Mesenchymal stem cell (in vitro differentiated cells and primary cell): ENCODE results near the gene ADGRG7.
A peak's percentile ranks its signal among the peaks of the same experiment; 100 is the strongest.

Source experiments
- DNase-seq: peaks from one replicate; pipeline ENCODE4 v3.0.0-alpha.2; 2013
- H2AFZ ChIP-seq: one replicate; pipeline ENCODE4 v1.6.1; 2013; ENCODE audit warnings: low read depth, mild to moderate bottlenecking, control low read depth, inconsistent platforms, low read length, moderate library complexity
- H2AK5ac ChIP-seq: 2 replicates; pipeline ENCODE4 v1.6.1; 2013; ENCODE audit warnings: low read length, moderate library complexity, mild to moderate bottlenecking, inconsistent platforms; ENCODE audit not compliant: severe bottlenecking
- H2BK120ac ChIP-seq: one replicate; pipeline ENCODE4 v1.6.1; 2013; ENCODE audit warnings: low read depth, mild to moderate bottlenecking, inconsistent platforms, low read length, moderate library complexity
- H2BK12ac ChIP-seq, 2 experiments: one replicate each; pipeline ENCODE4 v1.6.1; 2013; ENCODE audit warnings: inconsistent platforms in 2 of 2, low read length in 2 of 2, mild to moderate bottlenecking in 2 of 2, moderate library complexity in 2 of 2, control low read depth in 1 of 2
- H2BK15ac ChIP-seq: one replicate; pipeline ENCODE4 v1.6.1; 2013; ENCODE audit warnings: mild to moderate bottlenecking, low read depth, inconsistent platforms; ENCODE audit not compliant: poor library complexity, severe bottlenecking
- H2BK5ac ChIP-seq: 2 replicates; pipeline ENCODE4 v1.6.1; 2013; ENCODE audit warnings: low read depth, mild to moderate bottlenecking, low read length, control low read depth, inconsistent platforms; ENCODE audit not compliant: poor library complexity, severe bottlenecking
- H3K14ac ChIP-seq, 2 experiments: one replicate each; pipeline ENCODE4 v1.6.1; 2013; ENCODE audit warnings: inconsistent platforms in 2 of 2, low read length in 2 of 2, control low read depth in 1 of 2, mild to moderate bottlenecking in 1 of 2, moderate library complexity in 1 of 2
- H3K18ac ChIP-seq, 2 experiments: one replicate each; pipeline ENCODE4 v1.6.1; 2013; ENCODE audit warnings: inconsistent platforms in 2 of 2, low read length in 2 of 2, control low read depth in 1 of 2, low read depth in 1 of 2, mild to moderate bottlenecking in 1 of 2
- H3K23ac ChIP-seq, 2 experiments: one replicate each; pipeline ENCODE4 v1.6.1; 2013; ENCODE audit warnings: inconsistent platforms in 2 of 2, low read length in 2 of 2, mild to moderate bottlenecking in 2 of 2, moderate library complexity in 2 of 2, control low read depth in 1 of 2
- H3K27ac ChIP-seq: 2 replicates; pipeline ENCODE4 v1.5.1; 2013; ENCODE audit warnings: mild to moderate bottlenecking, moderate library complexity, low read length, control low read depth, inconsistent platforms; ENCODE audit not compliant: poor library complexity, severe bottlenecking
- H3K27me3 ChIP-seq, 2 experiments: 2 replicates each; pipeline versions ENCODE4 v1.6.1 to v1.7.0; 2013; ENCODE audit warnings: low read length in 2 of 2, mild to moderate bottlenecking in 2 of 2, moderate library complexity in 2 of 2, control low read depth in 1 of 2, inconsistent platforms in 1 of 2; ENCODE audit not compliant: control insufficient read depth in 1 of 2, insufficient read depth in 1 of 2
- H3K36me3 ChIP-seq, 2 experiments: 2 replicates each; pipeline versions ENCODE4 v1.6.1 to v1.7.0; 2013; ENCODE audit warnings: low read length in 2 of 2, control low read depth in 1 of 2, inconsistent platforms in 1 of 2, low read depth in 1 of 2, mild to moderate bottlenecking in 1 of 2; ENCODE audit not compliant: insufficient read depth in 2 of 2, control insufficient read depth in 1 of 2
- H3K4ac ChIP-seq, 2 experiments: one replicate each; pipeline ENCODE4 v1.6.1; 2013; ENCODE audit warnings: inconsistent platforms in 2 of 2, low read length in 2 of 2, mild to moderate bottlenecking in 2 of 2, moderate library complexity in 2 of 2, control low read depth in 1 of 2, low read depth in 1 of 2
- H3K4me1 ChIP-seq: 2 replicates; pipeline ENCODE4 v1.6.1; 2013; ENCODE audit warnings: low read depth, low read length, control low read depth; ENCODE audit not compliant: control insufficient read depth, insufficient read depth
- H3K4me2 ChIP-seq: 2 replicates; pipeline ENCODE4 v1.6.1; 2013; ENCODE audit warnings: low read length, mild to moderate bottlenecking, inconsistent platforms; ENCODE audit not compliant: poor library complexity, severe bottlenecking
- H3K4me3 ChIP-seq, 2 experiments: 2 replicates each; pipeline versions ENCODE4 v1.5.1 to v1.7.0; 2013; ENCODE audit warnings: low read length in 2 of 2, mild to moderate bottlenecking in 2 of 2, control low read depth in 1 of 2, low read depth in 1 of 2; ENCODE audit not compliant: insufficient read depth in 1 of 2
- H3K79me1 ChIP-seq: replicated peaks from 2 replicates; pipeline ENCODE4 v1.6.1; 2013; ENCODE audit warnings: mild to moderate bottlenecking, control low read depth, low read length, inconsistent platforms; ENCODE audit not compliant: poor library complexity, severe bottlenecking
- H3K9ac ChIP-seq: 2 replicates; pipeline ENCODE4 v1.7.0; 2013; ENCODE audit warnings: mild to moderate bottlenecking, low read length, moderate library complexity
- H3K9me3 ChIP-seq: 2 replicates; pipeline ENCODE4 v1.7.0; 2013; ENCODE audit warnings: mild to moderate bottlenecking, low read length; ENCODE audit not compliant: control insufficient read depth
- H4K8ac ChIP-seq: one replicate; pipeline ENCODE4 v1.6.1; 2013; ENCODE audit warnings: inconsistent platforms, mild to moderate bottlenecking, low read length, moderate library complexity
- H4K91ac ChIP-seq: one replicate; pipeline ENCODE4 v1.6.1; 2013; ENCODE audit warnings: mild to moderate bottlenecking, low read length, inconsistent platforms
- WGBS: methylation state at CpG from one replicate; pipeline ENCODE4 v1.1.7; 2013; ENCODE audit warnings: mixed read lengths; 5-methylcytosine and 5-hydroxymethylcytosine counted together

Gene ADGRG7

GRCh38 chr3:100645913-100646312 is 36.5 kb downstream of the ADGRG7 start:
- H2AK5ac ChIP-seq = no peak overlapping the region
- no peak overlapping the region for H2AFZ ChIP-seq
- H3K27me3 ChIP-seq = peaks cover 0 to 20% of the 10 kb centered on the region in 2 experiments
- H2BK15ac ChIP-seq = no peak overlapping the region
- no peaks in the 10 kb centered on the region for H3K36me3 ChIP-seq
- no peaks in the 10 kb centered on the region for H3K79me1 ChIP-seq
- no peak overlapping the region for H3K4ac ChIP-seq
- no peak overlapping the region for H3K4me2 ChIP-seq
- no peak overlapping the region for H4K91ac ChIP-seq
- no peak overlapping the region for H3K4me3 ChIP-seq
- WGBS = 97% methylated on average over 2 of the region's 3 CpGs
- no peak overlapping the region for H2BK12ac ChIP-seq
- no peaks in the 10 kb centered on the region for H3K4me1 ChIP-seq
- no peaks in the 10 kb centered on the region for H3K9me3 ChIP-seq
- H3K23ac ChIP-seq = no peak overlapping the region
- no peak for DNase-seq
- no peak overlapping the region for H2BK120ac ChIP-seq
- H2BK5ac ChIP-seq = no peak overlapping the region
- no peak overlapping the region for H4K8ac ChIP-seq
- no peak overlapping the region for H3K18ac ChIP-seq
- H3K14ac ChIP-seq = no peak overlapping the region
- H3K27ac ChIP-seq = no peak overlapping the region
- H3K9ac ChIP-seq = no peak overlapping the region

- no peak overlapping the region for H3K9ac ChIP-seq
Observed at GRCh38 chr3:100647171-100647570, 37.8 kb downstream of the ADGRG7 start.

GRCh38 chr3:100647657-100648056 is 38.3 kb downstream of the ADGRG7 start:
- Histone ChIP-seq H3K4me2 (no peak overlapping the region), H3K23ac (no peak overlapping the region), H3K27ac (no peak overlapping the region), H3K27me3 (peaks cover 0 to 9% of the 10 kb centered on the region in 2 experiments), H2BK15ac (no peak overlapping the region), H3K18ac (no peak overlapping the region), H3K4ac (no peak overlapping the region), H2AK5ac (no peak overlapping the region), H3K9me3 (no peaks in the 10 kb centered on the region), H3K14ac (no peak overlapping the region), H3K9ac (no peak overlapping the region), H3K79me1 (no peaks in the 10 kb centered on the region), H2AFZ (no peak overlapping the region), H4K91ac (no peak overlapping the region), H3K36me3 (no peaks in the 10 kb centered on the region), H3K4me1 (no peaks in the 10 kb centered on the region), H2BK120ac (no peak overlapping the region), H3K4me3 (no peak overlapping the region), H4K8ac (no peak overlapping the region), H2BK12ac (no peak overlapping the region), H2BK5ac (no peak overlapping the region)
- no CpG with 5 or more reads among the region's 1 CpG for WGBS
- no peak for DNase-seq

More at GRCh38 chr3:100647171-100647570, 37.8 kb downstream of the ADGRG7 start:
- H2BK12ac ChIP-seq = no peak overlapping the region
- no peak overlapping the region for H3K14ac ChIP-seq
- no peak for DNase-seq
- H2BK15ac ChIP-seq = no peak overlapping the region
- WGBS = 100% methylated on average over 3 of the region's 3 CpGs
- H3K9me3 ChIP-seq = no peaks in the 10 kb centered on the region
- H2AK5ac ChIP-seq = no peak overlapping the region
- H2BK5ac ChIP-seq = no peak overlapping the region
- peaks cover 0 to 13% of the 10 kb centered on the region in 2 experiments for H3K27me3 ChIP-seq
- no peaks in the 10 kb centered on the region for H3K36me3 ChIP-seq
- H4K91ac ChIP-seq = no peak overlapping the region
- H4K8ac ChIP-seq = no peak overlapping the region
- H3K18ac ChIP-seq = no peak overlapping the region
- no peak overlapping the region for H3K27ac ChIP-seq
- H3K79me1 ChIP-seq = no peaks in the 10 kb centered on the region
- H3K4me1 ChIP-seq = no peaks in the 10 kb centered on the region
- H2AFZ ChIP-seq = no peak overlapping the region
- no peak overlapping the region for H3K23ac ChIP-seq
- no peak overlapping the region for H3K4me3 ChIP-seq
- H3K4me2 ChIP-seq = no peak overlapping the region
- no peak overlapping the region for H3K4ac ChIP-seq
- no peak overlapping the region for H2BK120ac ChIP-seq

GRCh38 chr3:100650651-100651619 is 41.5 kb downstream of the ADGRG7 start:
- 33% methylated on average over 2 of the region's 4 CpGs for WGBS
- no peak overlapping the region for H3K4me2 ChIP-seq
- H2BK5ac ChIP-seq = no peak overlapping the region
- H2BK15ac ChIP-seq = no peak overlapping the region
- H3K9ac ChIP-seq = peak overlapping the region; percentile 89
- H3K4me3 ChIP-seq = peak overlapping the region in 1 of 2 experiments; percentile 69
- H2BK120ac ChIP-seq = no peak overlapping the region
- no peaks in the 10 kb centered on the region for H3K79me1 ChIP-seq
- H3K36me3 ChIP-seq = no peaks in the 10 kb centered on the region
- no peak overlapping the region for H3K4ac ChIP-seq
- no peaks in the 10 kb centered on the region for H3K9me3 ChIP-seq
- H3K18ac ChIP-seq = no peak overlapping the region
- no peaks in the 10 kb centered on the region for H3K27me3 ChIP-seq
- H3K27ac ChIP-seq = no peak overlapping the region
- H4K8ac ChIP-seq = no peak overlapping the region
- no peak overlapping the region for H2AFZ ChIP-seq
- no peak overlapping the region for H2BK12ac ChIP-seq
- H3K14ac ChIP-seq = no peak overlapping the region
- no peak overlapping the region for H2AK5ac ChIP-seq
- H4K91ac ChIP-seq = no peak overlapping the region
- H3K23ac ChIP-seq = no peak overlapping the region
- no peaks in the 10 kb centered on the region for H3K4me1 ChIP-seq
- DNase-seq = peak; percentile 51
